Retinal pigment epithelial cell (primary cell): ENCODE results near the gene ACOX1.
"Not testable (repeated sequence)": the region's sequence is repeated elsewhere in the genome, so short reads cannot be mapped to it uniquely, and the experiment has no call there.

Experiments used
- DNase-seq: peaks from one replicate; pipeline ENCODE4 v3.0.0-alpha.2; 2010; ENCODE audit warnings: low read depth
- H3K4me3 ChIP-seq: 2 replicates; pipeline ENCODE4 v1.5.1; 2011; ENCODE audit warnings: mild to moderate bottlenecking, low read length, control low read depth, moderate library complexity
- CTCF ChIP-seq: conservative IDR thresholded peaks from 2 replicates; pipeline ENCODE4 v1.5.1; 2011; ENCODE audit warnings: low read depth, low read length, control low read depth, inconsistent platforms

The ACOX1 gene

GRCh38 chr17:75970011-75970523 is 8.9 kb downstream of the ACOX1 start:
- DNase-seq, result no peak
- H3K4me3 ChIP-seq, result no peak overlapping the region
- no peak for TF ChIP-seq CTCF

- H3K4me3 ChIP-seq, DNase-seq: not testable (repeated sequence)
Measured at GRCh38 chr17:75969044-75969443, 9.9 kb downstream of the ACOX1 start.

- no peak for DNase-seq
- H3K4me3 ChIP-seq, result no peak overlapping the region
- no peak for TF ChIP-seq CTCF
Measured at GRCh38 chr17:75965468-75965867, 13.5 kb downstream of the ACOX1 start.

GRCh38 chr17:75959839-75960511 is 19.0 kb downstream of the ACOX1 start:
- DNase-seq, result no peak
- H3K4me3 ChIP-seq, result no peak overlapping the region
- no peak for TF ChIP-seq CTCF

- no peak for DNase-seq
- no peak overlapping the region for H3K4me3 ChIP-seq
- no peak for TF ChIP-seq CTCF
Measured at GRCh38 chr17:75959051-75959838, 19.7 kb downstream of the ACOX1 start.

- DNase-seq, result no peak
- H3K4me3 ChIP-seq, result no peak overlapping the region
- no peak for TF ChIP-seq CTCF
Measured at GRCh38 chr17:75950855-75951554, 28.0 kb downstream of the ACOX1 start.

- TF ChIP-seq CTCF, result no peak
- H3K4me3 ChIP-seq, result no peak overlapping the region
Measured at GRCh38 chr17:75950421-75950820, 28.5 kb downstream of the ACOX1 start.

More at GRCh38 chr17:75950421-75950820, 28.5 kb downstream of the ACOX1 start:
- DNase-seq, result no peak
